ENCODE results near the gene COL9A1. TPM values are rescaled to one million over a fixed set of nuclear protein-coding genes. Genes with fewer than 3 reads are reported as not detected.

Gene COL9A1
- total and polyA plus RNA-seq, 9 donors = 0.04 to 1.2 (median 0.15) TPM; not detected in 5

DNA sequence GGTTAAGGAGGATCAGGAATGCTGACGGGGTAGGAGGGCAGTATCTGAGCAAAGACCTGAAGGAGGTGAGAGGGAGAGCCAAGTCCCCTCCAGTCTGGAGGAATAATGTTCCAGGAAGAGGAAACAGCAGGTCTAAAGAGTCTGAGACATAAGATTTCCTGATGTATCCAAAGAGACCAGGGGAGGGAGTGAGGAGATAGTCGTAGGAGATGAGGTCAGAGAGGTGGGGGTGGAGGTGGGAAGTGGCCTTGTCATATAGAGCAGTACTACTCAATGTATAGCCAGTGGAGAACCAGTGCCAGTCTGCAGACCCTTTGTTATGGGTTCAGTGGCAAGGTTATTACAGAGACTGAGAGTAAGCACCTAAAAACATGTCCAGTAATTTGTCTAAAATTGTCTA lies 130.6 kb downstream of the COL9A1 start:
- no peaks in the 10 kb centered on the region for H3K4me1 ChIP-seq (ENCODE audit: insufficient read depth)
- H3K9me3 ChIP-seq = no peaks in the 10 kb centered on the region
- H3K36me3 ChIP-seq = no peaks in the 10 kb centered on the region
- no peak for DNase-seq
- 24 to 40% (median 26%) methylated on average over 2 of the region's 2 CpGs for WGBS, 3 donors
- no peak overlapping the region for H3K4me3 ChIP-seq
- H3K27ac ChIP-seq = no peak overlapping the region
- intact Hi-C loops (cut with DNase I) = no loop called here
- TF ChIP-seq POLR2A (IDR thresholded peaks at IDR 0.05) = no peak
- TF ChIP-seq, protein P1, sequence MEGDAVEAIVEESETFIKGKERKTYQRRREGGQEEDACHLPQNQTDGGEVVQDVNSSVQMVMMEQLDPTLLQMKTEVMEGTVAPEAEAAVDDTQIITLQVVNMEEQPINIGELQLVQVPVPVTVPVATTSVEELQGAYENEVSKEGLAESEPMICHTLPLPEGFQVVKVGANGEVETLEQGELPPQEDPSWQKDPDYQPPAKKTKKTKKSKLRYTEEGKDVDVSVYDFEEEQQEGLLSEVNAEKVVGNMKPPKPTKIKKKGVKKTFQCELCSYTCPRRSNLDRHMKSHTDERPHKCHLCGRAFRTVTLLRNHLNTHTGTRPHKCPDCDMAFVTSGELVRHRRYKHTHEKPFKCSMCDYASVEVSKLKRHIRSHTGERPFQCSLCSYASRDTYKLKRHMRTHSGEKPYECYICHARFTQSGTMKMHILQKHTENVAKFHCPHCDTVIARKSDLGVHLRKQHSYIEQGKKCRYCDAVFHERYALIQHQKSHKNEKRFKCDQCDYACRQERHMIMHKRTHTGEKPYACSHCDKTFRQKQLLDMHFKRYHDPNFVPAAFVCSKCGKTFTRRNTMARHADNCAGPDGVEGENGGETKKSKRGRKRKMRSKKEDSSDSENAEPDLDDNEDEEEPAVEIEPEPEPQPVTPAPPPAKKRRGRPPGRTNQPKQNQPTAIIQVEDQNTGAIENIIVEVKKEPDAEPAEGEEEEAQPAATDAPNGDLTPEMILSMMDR (IDR thresholded peaks at IDR 0.05) = no peak
- no peak for TF ChIP-seq EP300 (IDR thresholded peaks at IDR 0.05)
- H3K27me3 ChIP-seq = no peaks in the 10 kb centered on the region

DNA sequence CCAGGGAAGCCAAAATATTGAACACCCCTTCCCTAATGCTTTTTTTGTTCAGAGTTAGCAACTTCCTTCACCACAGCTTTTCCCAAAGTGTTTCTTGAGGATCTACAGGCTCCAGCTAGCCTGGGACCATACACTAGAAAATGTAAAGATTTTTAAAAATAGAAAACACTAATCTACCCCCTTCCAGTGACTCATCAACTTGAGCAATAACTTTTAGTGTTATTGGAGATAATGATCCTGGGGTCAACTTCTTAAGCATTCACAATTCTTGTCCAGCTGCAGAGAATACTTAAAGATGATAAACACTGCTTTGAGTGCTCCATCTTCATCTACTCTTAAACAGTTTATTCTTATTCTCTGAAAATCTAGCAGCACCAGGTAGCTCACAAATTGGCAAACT lies 131.6 kb downstream of the COL9A1 start:
- H3K27ac ChIP-seq = no peak overlapping the region
- H3K4me1 ChIP-seq (ENCODE audit: insufficient read depth) = no peaks in the 10 kb centered on the region
- no peak for TF ChIP-seq POLR2A (IDR thresholded peaks at IDR 0.05)
- no peak for TF ChIP-seq EP300 (IDR thresholded peaks at IDR 0.05)
- TF ChIP-seq, protein P1 (IDR thresholded peaks at IDR 0.05) = no peak
- intact Hi-C loops (cut with DNase I) = no loop called here
- H3K27me3 ChIP-seq = no peaks in the 10 kb centered on the region
- no peak overlapping the region for H3K4me3 ChIP-seq
- no peak for DNase-seq
- no peaks in the 10 kb centered on the region for H3K36me3 ChIP-seq
- no peaks in the 10 kb centered on the region for H3K9me3 ChIP-seq

DNA sequence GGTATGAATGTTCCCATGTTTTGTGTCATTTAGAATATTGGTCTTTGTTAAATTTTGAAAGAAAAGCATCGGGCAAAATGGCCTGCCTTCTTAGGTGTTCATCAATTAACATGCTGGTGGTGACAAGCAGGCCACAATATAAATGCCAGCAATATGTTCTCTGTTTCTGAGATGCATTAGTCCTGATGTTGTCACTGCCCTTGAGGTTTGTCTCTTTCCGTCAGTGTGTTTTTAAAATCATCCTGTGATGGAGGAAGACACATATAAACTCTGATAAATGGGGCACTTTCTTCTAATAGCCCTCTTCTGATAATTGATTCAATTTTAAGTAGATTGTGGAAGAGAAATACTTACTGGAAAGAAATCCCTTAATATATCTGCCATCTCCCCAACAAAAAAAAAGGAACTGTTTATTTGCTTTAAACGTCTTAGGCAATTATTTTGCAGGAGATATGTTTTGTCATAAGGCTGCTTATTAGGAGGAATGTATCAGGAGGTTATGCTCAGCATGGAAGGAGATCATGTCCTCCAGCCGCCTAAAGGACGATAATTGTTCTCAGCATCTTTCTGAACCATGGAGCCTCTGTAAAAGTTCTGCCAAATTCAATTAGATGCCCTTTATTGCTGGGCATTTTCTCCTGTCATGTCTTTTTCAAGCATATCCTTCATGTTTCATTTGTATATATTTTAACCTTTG lies 134.1 kb downstream of the COL9A1 start:
- Histone ChIP-seq H3K4me3 (no peak overlapping the region), H3K36me3 (no peaks in the 10 kb centered on the region), H3K9me3 (no peaks in the 10 kb centered on the region), H3K27me3 (no peaks in the 10 kb centered on the region), H3K27ac (no peak overlapping the region), H3K4me1 (ENCODE audit: insufficient read depth) (no peaks in the 10 kb centered on the region)
- 63 to 73% (median 64%) methylated on average over 5 of the region's 5 CpGs for WGBS, 3 donors
- TF ChIP-seq, protein P1 (IDR thresholded peaks at IDR 0.05) = no peak
- TF ChIP-seq EP300 (IDR thresholded peaks at IDR 0.05) (no peak), POLR2A (IDR thresholded peaks at IDR 0.05) (no peak)
- intact Hi-C loops (cut with DNase I) = no loop called here
- no peak for DNase-seq

Other genes starting within 250 kb of the COL9A1 start
- 10 to 100 TPM; 19.7 to 34.1 (median 25.7) TPM for gene FAM135A, start 110.4 kb upstream of the COL9A1 start, total RNA-seq
- 10 to 100 TPM in 1 of 2 donors, 1 to 10 TPM in 1; 8.6 to 10.7 TPM for gene FAM135A, start 110.4 kb upstream of the COL9A1 start, polyA plus RNA-seq

Data from ovary (tissue), 9 donors.